ENCODE results near the gene MDC1. TPM values are rescaled to one million over a fixed set of nuclear protein-coding genes. Genes with fewer than 3 reads are reported as not detected.

The MDC1 gene
- total and polyA plus RNA-seq, 2 of the 13 experiments (the other 11 are each of a cell fraction or from before 2014, with no cell fraction given), result 8.4 to 14.0 TPM

DNA sequence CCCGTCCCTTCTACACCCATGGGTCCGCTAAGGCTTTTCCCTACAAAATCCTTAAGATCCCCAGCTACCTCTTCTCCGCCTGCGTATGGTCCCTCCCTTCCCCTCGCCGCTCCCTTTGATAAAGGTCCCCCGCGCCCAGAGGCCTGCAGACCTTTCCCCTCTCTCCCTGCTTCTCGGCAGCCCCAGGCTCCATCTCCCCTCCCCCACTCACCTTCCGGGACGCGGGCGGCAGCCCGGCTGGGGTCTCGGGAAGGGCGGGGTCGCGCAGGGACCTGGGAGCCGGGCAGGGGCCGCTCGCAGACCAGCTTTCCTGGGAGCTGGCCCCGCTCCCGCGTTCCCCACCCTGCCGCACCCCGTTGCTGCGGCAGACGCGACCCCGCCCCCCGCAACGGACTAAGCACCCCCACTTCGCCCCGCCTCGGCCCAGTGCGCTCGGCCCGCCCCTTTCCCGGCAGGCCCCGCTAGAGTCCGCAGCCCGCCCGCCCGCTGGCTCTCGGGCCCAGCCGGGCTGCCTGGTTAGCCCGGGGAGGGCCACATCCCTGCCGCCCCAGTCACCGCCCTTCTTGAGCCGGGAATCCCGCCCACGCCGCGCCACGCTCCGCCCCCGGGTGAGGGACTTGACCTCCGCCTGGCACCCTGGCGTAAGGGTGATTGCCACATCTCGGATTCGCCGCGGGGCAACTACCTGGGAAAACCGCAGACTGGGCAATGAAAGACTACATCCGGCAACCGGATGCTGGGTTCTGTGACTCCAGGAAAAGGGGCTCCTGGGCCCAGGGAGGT, 25.4 kb upstream of the MDC1 start, which contains the start of gene FLOT1 (continued):
- TF ChIP-seq EZH2 (conservative IDR thresholded peaks at IDR 0.05; ENCODE audit: low read depth, low read length) (no peak), KLF15 (CRISPR knock-in tag; IDR thresholded peaks at IDR 0.05; ENCODE audit: borderline replicate concordance) (no peak), HOXA5 (CRISPR knock-in tag; IDR thresholded peaks at IDR 0.05) (peak; percentile 91), SP1 (IDR thresholded peaks at IDR 0.05) (no peak), SP1 (CRISPR knock-in tag; IDR thresholded peaks at IDR 0.05) (peak; percentile 85), MED8 (CRISPR knock-in tag; IDR thresholded peaks at IDR 0.05; ENCODE audit: insufficient replicate concordance) (peak; percentile 98), MLXIP (CRISPR knock-in tag; IDR thresholded peaks at IDR 0.05; ENCODE audit: borderline replicate concordance) (0 out of 2 replicates have a peak, but pooled peaks have one; percentile 7), NFATC3 (CRISPR knock-in tag; IDR thresholded peaks at IDR 0.05) (peak; percentile 97), JUN (CRISPR knock-in tag; IDR thresholded peaks at IDR 0.05) (peak; percentile 27; the same call in 1 of the 2 replicates), SAP130 (CRISPR knock-in tag; IDR thresholded peaks at IDR 0.05; ENCODE audit: low read depth) (peak; percentile 83), HNF4G (IDR thresholded peaks at IDR 0.05; ENCODE audit: borderline replicate concordance, low read depth, low read length) (no peak), HNF4G (CRISPR knock-in tag; IDR thresholded peaks at IDR 0.05; ENCODE audit: borderline replicate concordance, low read depth) (peak; percentile 62), ZNF383 (CRISPR knock-in tag; IDR thresholded peaks at IDR 0.05; ENCODE audit: borderline replicate concordance) (peak; percentile 64; the same call in 1 of the 2 replicates), MYC (CRISPR knock-in tag; IDR thresholded peaks at IDR 0.05; ENCODE audit: borderline replicate concordance) (peak; percentile 75), GTF2F1 (IDR thresholded peaks at IDR 0.05; ENCODE audit: low read length) (no peak), IRF2 (CRISPR knock-in tag; IDR thresholded peaks at IDR 0.05) (peak; percentile 89), ZBTB33 (CRISPR knock-in tag; IDR thresholded peaks at IDR 0.05) (peak; percentile 62; the same call in 1 of the 2 replicates), CCAR2 (optimal IDR thresholded peaks at IDR 0.05; ENCODE audit: low read depth, low read length) (peak; percentile 84), FOXC1 (CRISPR knock-in tag; IDR thresholded peaks at IDR 0.05; ENCODE audit: borderline replicate concordance) (peak; percentile 92), ZNF749 (CRISPR knock-in tag; IDR thresholded peaks at IDR 0.05; ENCODE audit: borderline replicate concordance) (peak; percentile 96)
- TF ChIP-seq, protein P1, sequence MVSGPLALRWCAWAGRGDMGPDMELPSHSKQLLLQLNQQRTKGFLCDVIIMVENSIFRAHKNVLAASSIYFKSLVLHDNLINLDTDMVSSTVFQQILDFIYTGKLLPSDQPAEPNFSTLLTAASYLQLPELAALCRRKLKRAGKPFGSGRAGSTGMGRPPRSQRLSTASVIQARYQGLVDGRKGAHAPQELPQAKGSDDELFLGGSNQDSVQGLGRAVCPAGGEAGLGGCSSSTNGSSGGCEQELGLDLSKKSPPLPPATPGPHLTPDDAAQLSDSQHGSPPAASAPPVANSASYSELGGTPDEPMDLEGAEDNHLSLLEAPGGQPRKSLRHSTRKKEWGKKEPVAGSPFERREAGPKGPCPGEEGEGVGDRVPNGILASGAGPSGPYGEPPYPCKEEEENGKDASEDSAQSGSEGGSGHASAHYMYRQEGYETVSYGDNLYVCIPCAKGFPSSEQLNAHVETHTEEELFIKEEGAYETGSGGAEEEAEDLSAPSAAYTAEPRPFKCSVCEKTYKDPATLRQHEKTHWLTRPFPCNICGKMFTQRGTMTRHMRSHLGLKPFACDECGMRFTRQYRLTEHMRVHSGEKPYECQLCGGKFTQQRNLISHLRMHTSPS (CRISPR knock-in tag; IDR thresholded peaks at IDR 0.05; ENCODE audit: low read depth), result peak; percentile 98

Data from HepG2 (cell line).